Measurements from ENCODE around the gene PBX1. TPM values are rescaled to one million over a fixed set of nuclear protein-coding genes. Genes with fewer than 3 reads are reported as not detected.

The PBX1 gene
- total RNA-seq, 1 donor from 2014 or later: 719 TPM

- H3K27ac Mint-ChIP-seq: peak overlapping the region; percentile 95
- peaks cover 21% of the 10 kb centered on the region for H3K36me3 Mint-ChIP-seq
- H3K4me1 Mint-ChIP-seq: peaks cover 90% of the 10 kb centered on the region
- TF ChIP-seq CTCF (IDR thresholded peaks at IDR 0.05; ENCODE audit: unreplicated experiment): no peak
- no peak for DNase-seq (ENCODE audit: low spot score in 2 of 2, unreplicated experiment in 2 of 2)
- no peak overlapping the region for H3K4me3 Mint-ChIP-seq
- no peaks in the 10 kb centered on the region for H3K9me3 Mint-ChIP-seq
- no peaks in the 10 kb centered on the region for H3K27me3 Mint-ChIP-seq (ENCODE audit: low read depth)
These were observed 77.1 kb downstream of the PBX1 start for GRCh38 chr1:164635803-164636731.

- H3K27ac Mint-ChIP-seq: peak overlapping the region; percentile 95
- DNase-seq (ENCODE audit: low spot score in 2 of 2, unreplicated experiment in 2 of 2): no peak
- H3K27me3 Mint-ChIP-seq (ENCODE audit: low read depth): no peaks in the 10 kb centered on the region
- peaks cover 20% of the 10 kb centered on the region for H3K36me3 Mint-ChIP-seq
- H3K4me1 Mint-ChIP-seq: peaks cover 89% of the 10 kb centered on the region
- no peak overlapping the region for H3K4me3 Mint-ChIP-seq
- H3K9me3 Mint-ChIP-seq: no peaks in the 10 kb centered on the region
- TF ChIP-seq CTCF (IDR thresholded peaks at IDR 0.05; ENCODE audit: unreplicated experiment): no peak
These were observed 77.8 kb downstream of the PBX1 start for GRCh38 chr1:164636757-164637156.

GRCh38 chr1:164637461-164638375, 78.7 kb downstream of the PBX1 start:
- Mint-ChIP-seq H3K27me3 (ENCODE audit: low read depth) (no peaks in the 10 kb centered on the region), H3K27ac (peak overlapping the region; percentile 95), H3K9me3 (no peaks in the 10 kb centered on the region), H3K4me1 (peaks cover 89% of the 10 kb centered on the region), H3K4me3 (no peak overlapping the region), H3K36me3 (peaks cover 27% of the 10 kb centered on the region)
- no peak for DNase-seq (ENCODE audit: low spot score in 2 of 2, unreplicated experiment in 2 of 2)
- TF ChIP-seq CTCF (IDR thresholded peaks at IDR 0.05; ENCODE audit: unreplicated experiment): no peak

GRCh38 chr1:164638492-164639202, 79.7 kb downstream of the PBX1 start:
- Mint-ChIP-seq H3K36me3 (peaks cover 29% of the 10 kb centered on the region), H3K27me3 (ENCODE audit: low read depth) (no peaks in the 10 kb centered on the region), H3K9me3 (no peaks in the 10 kb centered on the region)

More at GRCh38 chr1:164638492-164639202, 79.7 kb downstream of the PBX1 start:
- no peak overlapping the region for H3K4me3 Mint-ChIP-seq
- H3K27ac Mint-ChIP-seq: peak overlapping the region; percentile 95
- no peak for DNase-seq (ENCODE audit: low spot score in 2 of 2, unreplicated experiment in 2 of 2)
- no peak for TF ChIP-seq CTCF (IDR thresholded peaks at IDR 0.05; ENCODE audit: unreplicated experiment)
- H3K4me1 Mint-ChIP-seq: peaks cover 87% of the 10 kb centered on the region
